Sigmoid colon (tissue), 3 donors: ENCODE results near the gene C11orf24.

ENCODE experiments used
- POLR2A ChIP-seq, 2 donors: fragments of 450-650 bp; IDR thresholded peaks; one replicate each; pipeline ENCODE4 v1.6.1; 2016; ENCODE audit warnings: antibody characterized with exemption in 2 of 2, mild to moderate bottlenecking in 2 of 2, moderate library complexity in 2 of 2
- TF ChIP-seq, protein P1 (sequence below), 4 experiments: fragments of 450-650 bp in 3 of 4; fragments of 200-600 bp in 1 of 4; IDR thresholded peaks; one replicate each; pipeline ENCODE4 v1.5.1; 2016 to 2019; ENCODE audit warnings: antibody characterized with exemption in 4 of 4, mild to moderate bottlenecking in 3 of 4, moderate library complexity in 2 of 4

DNA sequence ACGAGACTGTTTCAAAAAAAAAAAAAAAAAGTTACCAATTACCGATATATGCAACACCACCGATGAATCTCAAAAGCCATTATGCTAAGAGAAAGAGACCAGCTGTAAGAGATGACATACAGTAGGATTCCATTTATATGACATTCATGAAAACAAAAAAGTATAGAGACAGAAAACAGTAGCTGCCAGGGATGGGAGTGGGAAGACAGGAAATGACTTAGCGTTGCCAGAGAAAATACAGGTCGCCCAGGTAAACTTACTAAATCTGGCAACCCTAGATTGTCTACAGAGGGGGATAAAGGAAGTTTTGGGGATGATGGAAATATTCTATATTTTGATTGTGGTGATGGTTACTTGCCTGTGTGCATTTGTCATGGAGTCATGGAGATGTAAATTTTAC lies 7.9 kb upstream of the C11orf24 start:
- TF ChIP-seq, protein P1, sequence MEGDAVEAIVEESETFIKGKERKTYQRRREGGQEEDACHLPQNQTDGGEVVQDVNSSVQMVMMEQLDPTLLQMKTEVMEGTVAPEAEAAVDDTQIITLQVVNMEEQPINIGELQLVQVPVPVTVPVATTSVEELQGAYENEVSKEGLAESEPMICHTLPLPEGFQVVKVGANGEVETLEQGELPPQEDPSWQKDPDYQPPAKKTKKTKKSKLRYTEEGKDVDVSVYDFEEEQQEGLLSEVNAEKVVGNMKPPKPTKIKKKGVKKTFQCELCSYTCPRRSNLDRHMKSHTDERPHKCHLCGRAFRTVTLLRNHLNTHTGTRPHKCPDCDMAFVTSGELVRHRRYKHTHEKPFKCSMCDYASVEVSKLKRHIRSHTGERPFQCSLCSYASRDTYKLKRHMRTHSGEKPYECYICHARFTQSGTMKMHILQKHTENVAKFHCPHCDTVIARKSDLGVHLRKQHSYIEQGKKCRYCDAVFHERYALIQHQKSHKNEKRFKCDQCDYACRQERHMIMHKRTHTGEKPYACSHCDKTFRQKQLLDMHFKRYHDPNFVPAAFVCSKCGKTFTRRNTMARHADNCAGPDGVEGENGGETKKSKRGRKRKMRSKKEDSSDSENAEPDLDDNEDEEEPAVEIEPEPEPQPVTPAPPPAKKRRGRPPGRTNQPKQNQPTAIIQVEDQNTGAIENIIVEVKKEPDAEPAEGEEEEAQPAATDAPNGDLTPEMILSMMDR (IDR thresholded peaks at IDR 0.05): no peak
- no peak for TF ChIP-seq POLR2A (IDR thresholded peaks at IDR 0.05)
